Thoracic aorta (tissue), 2 donors: Measurements from ENCODE around the gene ACKR3. TPM values are rescaled to one million over a fixed set of nuclear protein-coding genes. Genes with fewer than 3 reads are reported as not detected.

Source experiments
- ATAC-seq: fragments of 150-250 bp; one replicate; pipeline ENCODE4 v1.8.0; 2017; ENCODE audit warnings: low read depth; ENCODE audit not compliant: insufficient number of reproducible peaks, low FRiP score
- DNase-seq: peaks from one replicate; pipeline ENCODE4 v3.0.0-alpha.2; 2020; ENCODE audit warnings: low spot score
- H3K27ac ChIP-seq, 2 donors: fragments of 200-600 bp; sonication (generic); 1 replicate in 1 of 2; 2 replicates in 1 of 2; pipeline ENCODE4 v1.5.1; 2016; ENCODE audit warnings: mild to moderate bottlenecking in 2 of 2, moderate library complexity in 2 of 2
- H3K27me3 ChIP-seq: fragments of 200-600 bp; sonication (generic); replicated peaks from 2 replicates; pipeline ENCODE4 v1.6.0; 2016; ENCODE audit warnings: mild to moderate bottlenecking; ENCODE audit not compliant: insufficient read depth
- H3K36me3 ChIP-seq: fragments of 200-600 bp; sonication (generic); one replicate; pipeline ENCODE4 v1.5.1; 2016
- H3K4me1 ChIP-seq, 2 donors: fragments of 200-600 bp; sonication (generic); 1 replicate in 1 of 2; 2 replicates in 1 of 2; pipeline versions ENCODE4 v1.5.1 to v1.6.0; 2016; ENCODE audit warnings: low read depth in 2 of 2, mild to moderate bottlenecking in 1 of 2; ENCODE audit not compliant: control insufficient read depth in 1 of 2
- H3K4me3 ChIP-seq: fragments of 200-600 bp; sonication (generic); 2 replicates; pipeline ENCODE4 v1.5.1; 2016; ENCODE audit warnings: mild to moderate bottlenecking
- H3K9me3 ChIP-seq: fragments of 200-600 bp; sonication (generic); 2 replicates; pipeline ENCODE4 v1.5.1; 2016
- total RNA-seq, 2 donors: library from RNA; depleted of rRNA; stranded (reverse); fragments of >200 nt; gene quantifications; one replicate each; pipeline versions ENCODE4 v1.1.0 to v1.2.3, GENCODE V29; 2016
- TF ChIP-seq, protein P1 (sequence below): fragments of 200-600 bp; sonication (generic); IDR thresholded peaks from one replicate; pipeline ENCODE4 v1.5.1; 2019; ENCODE audit warnings: antibody characterized with exemption

Gene ACKR3
- total RNA-seq, 2 donors from 2014 or later: 68.8 to 68.9 TPM

DNA sequence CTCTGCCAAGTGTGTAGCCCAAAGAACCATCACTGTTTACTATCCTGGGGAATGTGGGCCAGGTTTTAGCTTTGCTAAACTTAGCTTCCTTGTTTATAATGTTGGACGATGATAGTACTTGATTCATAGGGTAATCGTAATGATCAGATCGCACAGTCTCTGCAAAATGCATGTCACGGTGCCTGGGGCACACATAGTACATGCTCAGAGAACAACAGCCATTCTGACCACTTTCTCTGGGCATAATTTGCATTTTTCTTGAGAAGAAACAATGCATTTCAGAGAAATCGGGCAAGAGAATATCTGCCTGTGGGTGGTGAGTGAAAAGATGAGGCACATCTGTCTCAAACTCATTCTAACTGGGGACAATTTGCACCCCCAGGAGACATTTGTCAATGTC lies 16.3 kb downstream of the ACKR3 start:
- H3K4me1 ChIP-seq: no peaks in the 10 kb centered on the region
- TF ChIP-seq, protein P1, sequence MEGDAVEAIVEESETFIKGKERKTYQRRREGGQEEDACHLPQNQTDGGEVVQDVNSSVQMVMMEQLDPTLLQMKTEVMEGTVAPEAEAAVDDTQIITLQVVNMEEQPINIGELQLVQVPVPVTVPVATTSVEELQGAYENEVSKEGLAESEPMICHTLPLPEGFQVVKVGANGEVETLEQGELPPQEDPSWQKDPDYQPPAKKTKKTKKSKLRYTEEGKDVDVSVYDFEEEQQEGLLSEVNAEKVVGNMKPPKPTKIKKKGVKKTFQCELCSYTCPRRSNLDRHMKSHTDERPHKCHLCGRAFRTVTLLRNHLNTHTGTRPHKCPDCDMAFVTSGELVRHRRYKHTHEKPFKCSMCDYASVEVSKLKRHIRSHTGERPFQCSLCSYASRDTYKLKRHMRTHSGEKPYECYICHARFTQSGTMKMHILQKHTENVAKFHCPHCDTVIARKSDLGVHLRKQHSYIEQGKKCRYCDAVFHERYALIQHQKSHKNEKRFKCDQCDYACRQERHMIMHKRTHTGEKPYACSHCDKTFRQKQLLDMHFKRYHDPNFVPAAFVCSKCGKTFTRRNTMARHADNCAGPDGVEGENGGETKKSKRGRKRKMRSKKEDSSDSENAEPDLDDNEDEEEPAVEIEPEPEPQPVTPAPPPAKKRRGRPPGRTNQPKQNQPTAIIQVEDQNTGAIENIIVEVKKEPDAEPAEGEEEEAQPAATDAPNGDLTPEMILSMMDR: no peak
- H3K36me3 ChIP-seq: peaks cover 16% of the 10 kb centered on the region
- H3K27ac ChIP-seq: no peak overlapping the region
- DNase-seq (no peak), ATAC-seq (no peak)
- no peak overlapping the region for H3K4me3 ChIP-seq
- no peaks in the 10 kb centered on the region for H3K9me3 ChIP-seq
- no peaks in the 10 kb centered on the region for H3K27me3 ChIP-seq

DNA sequence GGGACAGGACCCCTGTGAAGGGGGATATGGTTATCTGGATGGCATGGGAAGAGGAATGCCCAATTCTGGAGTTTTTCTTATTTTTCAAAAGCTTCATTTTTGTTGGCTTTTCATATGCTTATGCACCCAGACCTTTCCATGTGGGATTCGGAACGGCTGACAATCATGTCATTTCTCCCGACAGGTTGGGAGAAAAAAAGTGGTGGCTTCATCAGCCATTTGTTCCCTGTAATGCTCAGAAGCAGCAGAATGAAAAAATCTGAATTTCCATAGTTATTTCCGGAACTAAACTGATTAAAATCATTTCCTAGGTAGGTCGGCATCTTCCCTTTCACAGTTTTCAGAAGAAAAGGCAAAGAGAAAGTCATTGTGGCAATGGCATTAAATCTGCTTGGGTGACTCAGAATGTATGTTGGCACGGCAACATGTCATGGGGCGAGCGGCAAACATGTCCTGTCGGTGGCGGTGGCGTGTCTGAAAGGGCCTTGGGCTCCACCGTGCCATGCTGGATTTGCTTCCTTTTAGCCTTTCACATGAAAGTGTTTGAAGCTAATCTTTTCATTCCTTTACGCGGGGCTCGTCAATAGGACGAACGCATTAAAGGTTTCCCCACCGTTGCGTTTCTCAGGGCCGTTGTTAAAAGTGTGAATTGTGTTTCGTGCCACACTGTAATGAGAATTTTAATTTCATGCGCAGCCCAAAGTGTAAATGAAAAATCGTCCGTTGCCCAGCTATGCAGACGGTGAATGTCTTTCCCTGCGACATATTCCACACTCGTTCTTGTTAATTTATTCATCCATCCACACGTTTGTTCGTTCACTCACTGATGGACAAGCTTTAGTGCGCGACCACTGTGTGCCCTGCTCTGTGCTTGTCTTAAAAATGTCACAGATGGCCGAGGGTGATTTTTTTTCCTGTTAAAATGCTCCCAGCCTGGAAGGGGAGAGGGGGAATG lies 18.5 kb downstream of the ACKR3 start:
- TF ChIP-seq, protein P1: no peak
- Histone ChIP-seq H3K4me3 (no peak overlapping the region), H3K27ac (no peak overlapping the region), H3K9me3 (no peaks in the 10 kb centered on the region), H3K4me1 (no peaks in the 10 kb centered on the region), H3K27me3 (no peaks in the 10 kb centered on the region), H3K36me3 (no peaks in the 10 kb centered on the region)
- ATAC-seq (no peak), DNase-seq (no peak)

DNA sequence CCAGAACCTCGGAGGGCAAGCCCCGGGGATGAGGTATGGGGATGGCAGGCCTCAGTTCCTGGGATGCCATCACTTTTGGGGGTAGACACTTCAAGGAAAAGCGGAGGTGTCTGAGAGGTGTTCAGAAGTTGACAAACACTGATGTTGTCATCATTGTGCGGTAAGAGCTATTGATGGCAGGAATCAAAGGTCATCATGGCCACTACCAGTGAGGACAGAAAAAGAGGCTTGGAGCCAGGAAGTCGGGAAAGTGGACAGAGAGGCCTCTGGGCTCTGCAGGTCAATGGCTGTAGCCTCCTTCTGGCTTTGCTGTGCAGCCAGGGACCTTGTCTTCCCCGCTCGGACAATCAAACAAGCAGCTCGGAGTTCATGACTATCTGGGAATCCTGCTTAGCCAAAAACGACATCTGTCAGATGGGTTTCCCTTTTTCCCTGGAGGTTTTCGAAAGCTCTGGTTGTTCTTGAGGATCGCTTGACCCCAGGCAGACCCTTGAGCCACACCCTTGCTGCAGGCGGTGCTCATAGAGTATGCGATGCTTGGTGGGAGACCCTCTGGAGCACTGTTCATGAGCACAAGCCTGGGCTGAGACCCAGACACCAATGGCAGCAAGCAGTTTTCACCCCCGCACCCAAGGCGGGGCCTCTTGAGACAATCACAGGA lies 19.4 kb downstream of the ACKR3 start:
- DNase-seq (no peak), ATAC-seq (no peak)
- Histone ChIP-seq H3K27me3 (no peaks in the 10 kb centered on the region), H3K4me3 (no peak overlapping the region), H3K36me3 (no peaks in the 10 kb centered on the region), H3K27ac (no peak overlapping the region), H3K9me3 (no peaks in the 10 kb centered on the region), H3K4me1 (no peaks in the 10 kb centered on the region)
- TF ChIP-seq, protein P1: no peak

DNA sequence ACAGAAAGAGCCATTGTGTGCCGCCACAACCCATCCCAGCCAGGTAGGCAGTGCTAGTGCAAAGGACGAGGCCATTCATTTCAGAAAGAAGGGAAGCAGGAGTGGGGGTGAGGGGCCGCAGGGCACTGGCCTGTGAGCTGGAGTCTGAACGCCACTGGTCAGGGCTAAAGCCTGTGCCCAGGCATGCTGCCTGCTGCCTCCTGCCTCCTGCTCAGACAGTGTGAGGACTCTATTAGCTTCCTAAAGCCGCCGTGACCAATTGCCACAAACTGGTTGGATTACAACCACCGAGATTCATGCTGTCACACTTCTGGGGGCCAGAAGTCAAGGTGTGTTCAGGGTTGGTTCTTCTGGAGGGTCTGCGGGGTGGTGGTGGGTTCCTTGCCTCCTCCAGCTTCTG lies 21.2 kb downstream of the ACKR3 start:
- Histone ChIP-seq H3K4me1 (no peaks in the 10 kb centered on the region), H3K9me3 (no peaks in the 10 kb centered on the region), H3K27ac (no peak overlapping the region), H3K4me3 (no peak overlapping the region), H3K36me3 (no peaks in the 10 kb centered on the region), H3K27me3 (no peaks in the 10 kb centered on the region)
- ATAC-seq (no peak), DNase-seq (no peak)
- TF ChIP-seq, protein P1: no peak

DNA sequence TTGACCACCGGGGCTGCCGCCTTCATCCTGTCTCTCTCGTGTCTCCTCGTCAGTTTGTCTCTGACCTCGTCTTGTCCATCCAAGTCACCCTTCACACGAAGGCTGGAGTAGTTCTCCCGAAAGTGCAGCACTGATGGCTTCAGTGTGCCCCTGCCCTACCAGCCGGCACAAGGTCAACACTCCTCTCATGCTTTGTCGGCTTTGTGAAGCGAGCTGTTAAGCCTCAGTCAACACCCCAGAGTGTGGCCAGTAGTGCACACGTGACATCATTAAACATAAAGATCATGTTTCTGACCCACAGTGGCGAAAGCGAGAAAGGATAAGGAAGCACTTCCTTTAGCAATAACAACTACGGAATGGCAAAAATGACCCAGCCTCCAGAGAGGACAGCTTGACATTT lies 23.2 kb downstream of the ACKR3 start:
- TF ChIP-seq, protein P1: no peak
- ATAC-seq (no peak), DNase-seq (no peak)

More for the DNA sequence above, 23.2 kb downstream of the ACKR3 start:
- H3K27ac ChIP-seq: no peak overlapping the region
- H3K4me1 ChIP-seq: peaks cover 4 to 12% of the 10 kb centered on the region in 2 donors
- H3K27me3 ChIP-seq: no peaks in the 10 kb centered on the region
- no peaks in the 10 kb centered on the region for H3K9me3 ChIP-seq
- no peak overlapping the region for H3K4me3 ChIP-seq
- no peaks in the 10 kb centered on the region for H3K36me3 ChIP-seq
